Astrocyte of the spinal cord (primary cell): ENCODE results near the gene SUGP1.

Experiments
- DNase-seq: peaks from one replicate; pipeline ENCODE4 v3.0.0; 2011; ENCODE audit warnings: low read depth, low spot score
- H3K4me3 ChIP-seq: 2 replicates; pipeline ENCODE4 v1.5.1; 2011; ENCODE audit warnings: low read depth, mild to moderate bottlenecking, low read length, moderate library complexity
- CTCF ChIP-seq: IDR thresholded peaks from 2 replicates; pipeline ENCODE4 v1.5.1; 2012; ENCODE audit warnings: low read depth, mild to moderate bottlenecking, low read length, inconsistent platforms
- in situ Hi-C: cut with HindIII; loops from 2 replicates; pipeline ENCODE4 v1.10.0; 2017; ENCODE audit warnings: low sequenced_read_pairs

Gene SUGP1

GRCh38 chr19:19269952-19270694 lies 50.2 kb downstream of the SUGP1 start:
- DNase-seq = no peak
- in situ Hi-C loops = no loop called here
- no peak for TF ChIP-seq CTCF
- no peak overlapping the region for H3K4me3 ChIP-seq

- no peak for TF ChIP-seq CTCF
- DNase-seq = no peak
- no peak overlapping the region for H3K4me3 ChIP-seq
- in situ Hi-C loops = no loop called here
Measured at GRCh38 chr19:19268453-19269385, 51.6 kb downstream of the SUGP1 start.

GRCh38 chr19:19267305-19267704 lies 53.0 kb downstream of the SUGP1 start:
- DNase-seq = no peak
- in situ Hi-C loops = no loop called here
- no peak overlapping the region for H3K4me3 ChIP-seq
- no peak for TF ChIP-seq CTCF

- in situ Hi-C loops = no loop called here
Measured at GRCh38 chr19:19263886-19264487, 56.3 kb downstream of the SUGP1 start.

GRCh38 chr19:19262190-19263057 lies 57.9 kb downstream of the SUGP1 start:
- in situ Hi-C loops = no loop called here
- H3K4me3 ChIP-seq = no peak overlapping the region
- TF ChIP-seq CTCF = no peak
- no peak for DNase-seq

More at GRCh38 chr19:19263886-19264487, 56.3 kb downstream of the SUGP1 start:
- DNase-seq = no peak
- no peak overlapping the region for H3K4me3 ChIP-seq
- TF ChIP-seq CTCF = no peak
